Loucy (cell line): ENCODE results near the gene PRKN.

Source experiments
- H2AFZ ChIP-seq: fragments of 200-600 bp; sonication (generic); 2 replicates; pipeline ENCODE4 v1.6.0; 2016; ENCODE audit warnings: antibody characterized with exemption, mild to moderate bottlenecking, low read length, moderate library complexity
- H3F3A ChIP-seq: fragments of 200-600 bp; 2 replicates; pipeline ENCODE4 v1.6.0; 2016; ENCODE audit warnings: antibody characterized with exemption, low read depth, mild to moderate bottlenecking
- H3K27me3 ChIP-seq: fragments of 200-600 bp; sonication (generic); 2 replicates; pipeline ENCODE4 v1.6.1; 2014; ENCODE audit warnings: low read length, mild to moderate bottlenecking; ENCODE audit not compliant: insufficient read depth, poor library complexity, severe bottlenecking
- H3K36me3 ChIP-seq: fragments of 200-600 bp; sonication (generic); 2 replicates; pipeline ENCODE4 v1.6.1; 2016; ENCODE audit warnings: low read length; ENCODE audit not compliant: insufficient read depth
- H3K4me1 ChIP-seq: fragments of 200-600 bp; sonication (generic); 2 replicates; pipeline ENCODE4 v1.5.1; 2014; ENCODE audit warnings: low read length, mild to moderate bottlenecking; ENCODE audit not compliant: insufficient read depth, poor library complexity, severe bottlenecking
- H3K4me2 ChIP-seq: fragments of 200-600 bp; sonication (generic); 2 replicates; pipeline ENCODE4 v1.6.0; 2014; ENCODE audit warnings: antibody characterized with exemption, low read length, low read depth, mild to moderate bottlenecking; ENCODE audit not compliant: poor library complexity, severe bottlenecking
- H3K4me3 ChIP-seq: fragments of 200-600 bp; sonication (generic); 2 replicates; pipeline ENCODE4 v1.5.1; 2014; ENCODE audit warnings: low read length, mild to moderate bottlenecking, mixed read lengths; ENCODE audit not compliant: poor library complexity, severe bottlenecking
- H3K79me2 ChIP-seq: fragments of 200-600 bp; sonication (generic); 2 replicates; pipeline ENCODE4 v1.6.1; 2014; ENCODE audit warnings: low read length; ENCODE audit not compliant: insufficient read depth
- H3K9ac ChIP-seq: fragments of 200-600 bp; sonication (generic); 2 replicates; pipeline ENCODE4 v1.6.0; 2014; ENCODE audit warnings: mild to moderate bottlenecking, low read depth, low read length, moderate library complexity; ENCODE audit not compliant: poor library complexity, severe bottlenecking
- H3K9me2 ChIP-seq: fragments of 200-600 bp; sonication (generic); replicated peaks from 2 replicates; pipeline ENCODE4 v1.6.1; 2016; ENCODE audit warnings: low read depth, low read length, mixed read lengths
- H3K9me3 ChIP-seq: fragments of 200-600 bp; sonication (generic); 2 replicates; pipeline ENCODE4 v1.6.1; 2014; ENCODE audit warnings: mild to moderate bottlenecking, antibody characterized with exemption, low read length, low read depth; ENCODE audit not compliant: insufficient read depth
- H4K20me1 ChIP-seq: fragments of 200-600 bp; sonication (generic); 2 replicates; pipeline ENCODE4 v1.6.0; 2014; ENCODE audit warnings: antibody characterized with exemption, low read length, mild to moderate bottlenecking; ENCODE audit not compliant: insufficient read depth, poor library complexity, severe bottlenecking
- CTCF ChIP-seq: fragments of 200-600 bp; sonication (generic); conservative IDR thresholded peaks from 2 replicates; pipeline ENCODE4 v1.5.1; 2014; ENCODE audit warnings: mild to moderate bottlenecking, antibody characterized with exemption, low read length
- EZH2phosphoT487 ChIP-seq: fragments of 200-600 bp; IDR thresholded peaks from 2 replicates; pipeline ENCODE4 v1.6.1; 2018; ENCODE audit warnings: antibody characterized with exemption, mild to moderate bottlenecking, moderate library complexity, borderline replicate concordance

PRKN gene

GRCh38 chr6:161748535-161749416 is 978.8 kb downstream of the PRKN start:
- Histone ChIP-seq H4K20me1 (no peaks in the 10 kb centered on the region), H2AFZ (peak overlapping the region; percentile 36; the same call in 1 of the 2 replicates), H3K9ac (no peak overlapping the region)

GRCh38 chr6:161747506-161747905 is 980.1 kb downstream of the PRKN start:
- H3K79me2 ChIP-seq = no peaks in the 10 kb centered on the region
- no peaks in the 10 kb centered on the region for H3K9me2 ChIP-seq
- no peaks in the 10 kb centered on the region for H3F3A ChIP-seq
- no peak overlapping the region for H3K4me2 ChIP-seq
- H3K4me1 ChIP-seq = no peaks in the 10 kb centered on the region
- TF ChIP-seq CTCF (no peak), EZH2phosphoT487 (no peak)
- no peak overlapping the region for H2AFZ ChIP-seq
- no peak overlapping the region for H3K9ac ChIP-seq
- no peaks in the 10 kb centered on the region for H3K27me3 ChIP-seq
- no peak overlapping the region for H3K4me3 ChIP-seq
- no peaks in the 10 kb centered on the region for H4K20me1 ChIP-seq
- H3K36me3 ChIP-seq = no peaks in the 10 kb centered on the region
- 0 out of 2 replicates have a peak, but pooled peaks cover 3% of the 10 kb centered on the region for H3K9me3 ChIP-seq

More at GRCh38 chr6:161748535-161749416, 978.8 kb downstream of the PRKN start:
- TF ChIP-seq CTCF (peak; percentile 29; the same call in 1 of the 2 replicates), EZH2phosphoT487 (no peak)
- Histone ChIP-seq H3K27me3 (no peaks in the 10 kb centered on the region), H3K36me3 (no peaks in the 10 kb centered on the region), H3K9me2 (no peaks in the 10 kb centered on the region), H3K4me1 (no peaks in the 10 kb centered on the region), H3K79me2 (no peaks in the 10 kb centered on the region), H3K4me3 (no peak overlapping the region), H3K9me3 (no peaks in the 10 kb centered on the region), H3K4me2 (no peak overlapping the region), H3F3A (no peaks in the 10 kb centered on the region)

- no peak for TF ChIP-seq CTCF
- TF ChIP-seq EZH2phosphoT487 = no peak
- peak overlapping the region; percentile 73 for H2AFZ ChIP-seq
- no peak overlapping the region for H3K9ac ChIP-seq
- H3K4me1 ChIP-seq = no peaks in the 10 kb centered on the region
- no peaks in the 10 kb centered on the region for H3K79me2 ChIP-seq
- H3K9me3 ChIP-seq = 0 out of 2 replicates have a peak, but pooled peaks cover 3% of the 10 kb centered on the region
- H3K36me3 ChIP-seq = no peaks in the 10 kb centered on the region
- no peaks in the 10 kb centered on the region for H4K20me1 ChIP-seq
- H3K4me3 ChIP-seq = no peak overlapping the region
- no peaks in the 10 kb centered on the region for H3K9me2 ChIP-seq
- H3F3A ChIP-seq = no peaks in the 10 kb centered on the region
- H3K27me3 ChIP-seq = no peaks in the 10 kb centered on the region
- H3K4me2 ChIP-seq = no peak overlapping the region
Observed at GRCh38 chr6:161745594-161746141, 981.9 kb downstream of the PRKN start.
